T-helper 2 cell treated with Interferon-gamma antibody and Interleukin-4, amounts not matched to agents 100 ng/mL and 5 ng/mL, for 36 hours (primary cell): ENCODE measurements around the gene THTPA. TPM values are rescaled to one million over a fixed set of nuclear protein-coding genes. Genes with fewer than 3 reads are reported as not detected.
"Not testable (repeated sequence)": the region's sequence is repeated elsewhere in the genome, so short reads cannot be mapped to it uniquely, and the experiment has no call there.

ENCODE experiments used
- intact Hi-C: fragments of 100-400 bp; cut with micrococcal nuclease; formaldehyde crosslinking; loops from one replicate; pipeline ENCODE4 v1.15.1; 2023
- total RNA-seq: library from RNA; stranded (reverse); gene quantifications from 2 replicates; pipeline ENCODE4 v1.2.3, GENCODE V29; 2022

Gene THTPA
- total RNA-seq, 1 donor from 2014 or later, result 19.9 TPM

DNA sequence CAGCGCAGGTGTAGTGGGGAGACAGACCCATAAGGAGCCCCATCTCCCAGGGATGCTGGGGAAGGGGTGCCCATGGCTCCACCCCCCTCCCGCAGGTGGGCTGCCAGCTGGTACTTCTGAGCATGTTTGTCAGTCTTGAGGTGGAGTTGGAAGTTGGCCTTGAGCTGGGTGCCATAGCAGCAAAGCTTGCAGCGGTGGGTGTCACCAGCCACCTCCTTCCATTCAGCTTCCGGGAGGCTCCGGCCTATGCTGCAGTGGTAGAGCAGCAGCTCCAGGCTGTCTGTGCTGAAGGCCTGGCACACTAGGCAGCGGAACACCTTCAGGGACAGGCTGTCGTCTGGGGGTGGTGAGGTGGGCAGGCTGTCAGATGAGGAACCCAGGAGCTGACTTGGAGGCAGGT lies 23.4 kb upstream of the THTPA start:
- intact Hi-C loops, result no loop called here

DNA sequence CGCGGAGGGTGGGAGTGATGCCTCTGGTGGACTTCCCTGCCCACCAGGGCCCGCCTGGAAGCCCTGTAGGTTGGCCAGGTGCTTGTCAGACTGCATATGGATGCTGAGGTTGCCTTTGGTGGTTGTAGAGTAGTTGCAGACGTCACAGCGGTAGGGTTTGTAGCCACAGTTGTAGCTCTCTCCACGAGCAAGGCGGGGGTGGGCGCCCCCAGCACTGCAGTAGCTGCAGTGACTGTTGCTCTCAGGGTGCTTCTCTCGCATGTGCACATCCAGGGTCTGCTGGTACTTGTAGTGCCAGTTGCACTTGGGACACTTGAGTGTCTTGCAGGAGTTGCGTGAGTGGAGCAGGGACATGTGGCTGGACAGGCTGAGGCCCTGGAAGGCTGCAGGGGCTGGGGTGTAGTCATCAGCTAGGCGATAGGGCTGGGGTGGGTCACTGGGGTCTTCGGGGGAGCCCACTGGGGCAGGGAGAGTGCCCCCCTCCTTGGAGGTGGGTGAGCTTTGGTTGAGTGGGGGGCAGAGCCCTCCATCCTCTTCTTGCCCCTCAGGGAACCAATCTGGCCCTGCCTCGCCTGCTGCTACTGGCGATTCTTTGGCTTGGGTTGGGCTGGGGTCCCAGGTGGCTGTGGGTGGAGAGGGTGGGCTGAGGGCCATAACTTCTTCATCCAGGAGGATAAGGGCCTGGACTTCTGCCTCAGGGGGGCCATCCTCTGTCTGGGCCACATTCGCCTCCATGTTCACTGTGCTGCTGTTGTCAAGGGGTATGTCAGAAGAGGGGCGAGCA lies 22.2 kb upstream of the THTPA start:
- intact Hi-C loops, result no loop called here

DNA sequence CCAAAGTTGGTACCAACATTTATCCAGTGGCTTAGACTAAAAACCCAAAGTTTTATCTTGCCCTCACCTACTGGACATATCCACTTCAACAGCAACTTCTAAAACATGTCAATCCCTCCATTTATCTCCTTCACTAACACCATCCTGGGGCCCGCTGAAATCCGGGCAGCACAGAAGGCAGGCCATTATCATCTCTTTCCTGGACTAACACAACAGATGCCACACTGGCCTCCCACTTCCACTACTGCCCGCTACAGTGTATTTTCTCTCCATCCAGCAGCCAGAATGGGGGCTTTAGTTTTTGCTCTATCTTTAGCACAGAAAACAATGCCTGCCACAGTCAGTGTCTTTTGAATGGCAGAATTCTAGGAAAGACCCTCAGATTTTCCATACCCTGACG lies 20.1 kb upstream of the THTPA start:
- intact Hi-C loops, result no loop called here

DNA sequence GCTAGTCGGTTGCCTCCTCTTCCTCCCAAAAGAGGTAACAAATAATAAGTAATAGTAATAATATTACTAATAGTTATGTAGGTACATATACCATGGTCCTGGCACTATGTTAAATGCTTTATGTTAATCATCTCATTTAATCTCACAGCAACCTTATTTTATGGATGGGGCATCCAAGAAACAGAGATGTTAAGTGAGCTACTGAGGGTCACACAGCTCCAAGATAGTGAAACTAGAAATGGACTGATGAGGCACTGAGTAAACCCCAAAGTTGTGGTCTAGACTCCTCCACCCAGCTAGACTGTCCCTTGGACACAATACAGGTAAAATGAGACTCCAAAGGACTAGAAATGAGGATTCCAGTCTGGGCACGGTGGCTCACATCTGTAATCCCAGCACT lies 19.6 kb upstream of the THTPA start:
- intact Hi-C loops, result no loop called here

DNA sequence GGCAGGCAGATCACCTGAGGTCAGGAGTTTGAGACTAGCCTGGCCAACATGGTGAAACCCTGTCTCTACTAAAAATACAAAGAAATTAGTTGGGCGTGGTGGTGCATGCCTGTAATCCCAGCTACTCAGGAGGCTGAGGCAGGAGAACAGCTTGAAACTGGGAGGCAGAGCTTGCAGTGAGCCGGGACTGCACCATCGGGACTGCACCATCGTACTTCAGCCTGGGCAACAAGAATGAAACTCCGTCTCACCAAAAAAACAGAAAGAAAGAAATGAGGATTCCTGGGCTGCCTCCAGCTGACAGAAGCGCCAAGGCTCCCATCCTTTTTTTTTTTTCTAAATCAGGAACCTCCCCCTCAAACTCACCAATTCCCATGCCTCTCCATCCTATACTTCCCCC lies 19.2 kb upstream of the THTPA start:
- intact Hi-C loops, result not testable (repeated sequence)

DNA sequence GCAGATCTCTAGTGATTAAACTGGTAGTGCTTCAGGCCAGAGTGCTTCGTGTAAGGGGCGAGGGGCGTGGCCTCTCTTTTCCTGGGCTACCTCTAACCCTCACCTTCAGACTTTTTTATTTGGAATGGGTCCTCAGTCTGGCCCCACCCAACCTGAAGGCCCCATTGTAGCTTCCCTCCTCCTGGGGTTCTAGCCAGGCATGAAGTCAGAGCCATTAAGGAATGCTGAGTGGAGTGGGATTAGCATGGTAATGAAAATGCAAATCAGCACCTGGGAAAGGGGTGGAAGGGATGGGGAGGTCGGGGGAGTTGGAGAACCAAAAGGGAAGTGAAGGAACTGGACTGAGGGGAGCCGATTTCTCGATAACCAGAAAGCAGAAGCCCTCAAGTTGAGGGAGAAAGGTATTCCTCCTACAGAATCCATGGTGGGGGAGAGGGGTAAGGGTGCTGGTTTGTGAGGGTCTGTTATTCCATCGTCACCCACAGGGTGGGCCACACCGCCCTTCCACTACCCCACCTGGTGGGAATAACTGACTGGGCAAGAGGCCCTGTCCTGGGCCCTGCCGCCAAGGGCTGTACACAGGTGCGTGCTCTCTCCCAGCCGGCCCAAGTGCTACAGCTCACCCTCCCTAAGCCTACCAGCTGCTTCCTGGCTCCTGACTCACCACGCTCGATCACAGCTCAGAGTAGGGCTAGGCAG lies 18.6 kb upstream of the THTPA start:
- intact Hi-C loops, result no loop called here

DNA sequence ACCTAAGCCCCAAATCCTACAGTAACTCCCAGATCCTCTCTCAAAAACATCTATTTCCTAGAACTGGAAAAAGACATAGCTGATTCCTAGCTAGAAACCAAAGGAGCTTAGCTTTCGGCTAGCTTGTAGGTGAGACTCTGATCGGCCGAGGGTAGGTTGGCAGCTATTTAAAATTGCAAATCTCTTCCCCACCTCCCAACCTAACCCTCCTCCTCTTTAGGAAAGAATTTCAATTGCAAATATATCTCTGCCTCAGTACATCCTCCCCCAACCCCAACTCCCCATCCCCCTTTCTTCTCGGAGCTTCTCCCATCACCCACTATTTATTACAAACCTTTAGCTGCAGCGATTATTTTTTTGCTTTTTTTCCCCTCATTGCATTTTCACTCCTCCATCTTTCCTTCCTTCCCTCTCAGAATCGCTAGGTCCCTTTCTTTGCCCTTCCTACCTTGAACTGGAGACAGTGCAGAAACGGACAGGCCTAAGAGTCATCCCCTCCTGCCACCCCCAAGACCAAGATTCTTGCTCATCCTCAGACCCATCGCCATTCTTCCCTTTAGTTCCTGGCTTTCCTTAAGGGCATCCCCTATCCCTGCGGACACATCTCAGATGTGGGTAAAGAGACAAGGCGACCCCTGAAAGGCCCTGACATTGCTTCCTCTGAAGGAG lies 17.9 kb upstream of the THTPA start:
- intact Hi-C loops, result no loop called here

DNA sequence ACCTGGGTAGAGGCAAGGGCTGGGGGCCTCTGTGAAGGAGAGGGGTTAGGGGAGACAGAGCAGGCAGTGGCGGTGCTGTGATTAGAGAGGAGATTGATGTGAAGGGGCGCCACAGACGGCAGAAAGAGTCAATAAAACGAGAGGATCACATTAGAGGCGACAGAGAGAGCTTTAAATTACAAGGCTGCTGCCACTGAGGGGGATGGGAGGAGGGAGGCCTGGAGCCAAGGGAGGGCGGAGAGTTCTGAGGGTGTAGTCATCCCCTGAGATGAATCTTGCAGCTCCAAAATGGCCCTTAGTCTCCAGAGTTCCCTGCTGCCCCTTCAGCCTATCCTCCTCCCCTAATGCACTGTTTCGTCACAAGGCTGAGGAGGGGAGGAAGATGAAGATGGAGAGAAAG lies 17.3 kb upstream of the THTPA start:
- intact Hi-C loops, result loop anchor here (1.0 kb wide), 1 partner anchor 60 kb away; no protein-coding TSS in a partner anchor

DNA sequence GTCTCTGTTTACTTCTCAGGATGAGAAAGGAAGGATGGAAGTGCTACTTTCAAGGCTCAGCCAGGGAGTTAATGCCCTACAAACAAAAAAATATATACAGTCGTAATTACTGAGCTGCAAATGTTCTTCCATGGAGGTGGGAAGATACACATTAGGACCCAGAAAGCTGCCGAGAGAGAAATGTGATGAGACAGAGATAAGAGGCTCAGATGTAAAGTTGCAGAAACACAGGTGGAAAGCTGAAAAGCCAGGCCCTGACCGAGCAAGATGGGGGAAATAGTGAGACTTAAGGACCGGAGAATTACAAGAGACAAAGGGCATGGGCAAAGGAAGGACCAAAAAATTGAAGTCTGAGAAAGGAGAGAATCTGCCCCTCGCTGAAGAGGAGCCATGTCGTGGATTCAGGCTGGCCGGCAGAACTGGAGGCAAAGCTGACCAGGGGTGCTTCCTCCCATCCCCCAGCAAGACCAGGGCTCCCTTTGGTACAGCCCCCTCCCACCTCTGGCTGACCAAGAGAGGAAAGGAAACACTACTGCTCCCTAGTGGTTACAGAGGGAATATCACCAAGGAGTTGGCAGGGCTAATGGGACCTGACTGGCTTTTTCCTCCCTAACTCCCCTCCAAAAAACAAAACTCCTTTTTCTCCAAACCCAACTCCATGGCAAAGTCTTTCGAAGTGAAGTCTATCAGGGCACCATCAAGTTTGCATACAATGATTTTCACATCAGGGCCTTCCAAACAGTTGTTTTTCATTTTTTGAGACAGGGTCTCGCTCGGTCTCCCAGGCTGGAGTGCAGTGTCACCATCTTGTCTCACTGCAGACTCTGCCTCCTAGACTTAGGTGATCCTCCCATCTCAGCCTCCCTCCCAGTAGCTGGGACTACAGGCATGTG lies 16.6 kb upstream of the THTPA start:
- intact Hi-C loops, result loop anchor here (1.0 kb wide), 1 partner anchor 61 kb away; no protein-coding TSS in a partner anchor

DNA sequence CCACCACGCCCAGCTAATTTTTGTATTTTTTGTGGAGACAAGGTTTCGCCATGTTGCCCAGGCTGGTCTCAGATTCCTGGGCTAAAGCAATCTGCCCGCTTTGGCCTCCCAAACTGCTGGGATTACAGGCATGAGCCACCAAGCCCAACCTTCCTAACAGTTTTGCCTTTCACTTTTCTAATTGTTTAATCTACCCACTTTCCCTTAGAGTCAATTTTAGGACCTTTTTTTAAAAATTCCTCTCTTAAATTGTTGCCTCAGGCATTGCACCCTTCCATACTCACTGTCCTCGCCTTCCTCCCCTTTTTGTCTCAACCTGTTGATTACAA lies 16.0 kb upstream of the THTPA start:
- intact Hi-C loops, result no loop called here

DNA sequence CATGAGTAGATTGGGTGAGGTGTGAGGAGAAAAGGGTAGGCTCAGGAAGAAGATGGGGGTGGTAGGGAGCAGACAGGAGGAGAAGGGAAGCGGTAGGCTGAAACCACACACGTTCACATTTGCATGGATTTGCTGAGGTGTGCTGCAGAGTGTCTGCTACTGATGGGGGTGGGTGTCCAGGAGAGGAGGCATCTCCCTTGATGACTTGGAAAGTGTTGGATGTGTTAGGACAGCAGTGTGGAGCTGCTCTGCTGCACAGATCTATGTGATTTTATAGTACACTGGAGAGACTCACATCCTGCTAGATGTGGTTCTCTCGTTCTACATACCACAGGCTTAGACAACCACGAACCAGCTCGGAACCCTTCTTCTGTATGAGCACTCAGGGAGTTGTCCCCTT lies 13.8 kb upstream of the THTPA start:
- intact Hi-C loops, result no loop called here

DNA sequence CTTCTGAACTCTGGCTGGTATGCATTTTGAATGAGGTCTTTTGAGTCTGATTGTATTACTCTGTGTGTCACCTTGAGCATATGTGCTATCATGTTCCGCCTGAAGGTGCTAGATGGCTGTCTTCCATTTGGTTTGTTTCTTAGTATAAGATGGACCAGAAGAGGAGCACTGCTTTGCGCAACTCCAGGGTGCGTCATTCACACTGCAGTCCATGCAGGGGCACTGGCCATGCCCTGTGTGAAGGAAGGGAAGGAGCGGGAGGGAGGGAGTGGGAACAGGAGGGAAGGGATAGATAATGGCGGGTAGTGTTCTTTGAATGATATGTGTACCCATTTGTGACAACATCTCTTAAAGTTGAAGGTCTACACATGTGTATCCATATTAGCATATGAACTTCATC lies 12.7 kb upstream of the THTPA start:
- intact Hi-C loops, result no loop called here

DNA sequence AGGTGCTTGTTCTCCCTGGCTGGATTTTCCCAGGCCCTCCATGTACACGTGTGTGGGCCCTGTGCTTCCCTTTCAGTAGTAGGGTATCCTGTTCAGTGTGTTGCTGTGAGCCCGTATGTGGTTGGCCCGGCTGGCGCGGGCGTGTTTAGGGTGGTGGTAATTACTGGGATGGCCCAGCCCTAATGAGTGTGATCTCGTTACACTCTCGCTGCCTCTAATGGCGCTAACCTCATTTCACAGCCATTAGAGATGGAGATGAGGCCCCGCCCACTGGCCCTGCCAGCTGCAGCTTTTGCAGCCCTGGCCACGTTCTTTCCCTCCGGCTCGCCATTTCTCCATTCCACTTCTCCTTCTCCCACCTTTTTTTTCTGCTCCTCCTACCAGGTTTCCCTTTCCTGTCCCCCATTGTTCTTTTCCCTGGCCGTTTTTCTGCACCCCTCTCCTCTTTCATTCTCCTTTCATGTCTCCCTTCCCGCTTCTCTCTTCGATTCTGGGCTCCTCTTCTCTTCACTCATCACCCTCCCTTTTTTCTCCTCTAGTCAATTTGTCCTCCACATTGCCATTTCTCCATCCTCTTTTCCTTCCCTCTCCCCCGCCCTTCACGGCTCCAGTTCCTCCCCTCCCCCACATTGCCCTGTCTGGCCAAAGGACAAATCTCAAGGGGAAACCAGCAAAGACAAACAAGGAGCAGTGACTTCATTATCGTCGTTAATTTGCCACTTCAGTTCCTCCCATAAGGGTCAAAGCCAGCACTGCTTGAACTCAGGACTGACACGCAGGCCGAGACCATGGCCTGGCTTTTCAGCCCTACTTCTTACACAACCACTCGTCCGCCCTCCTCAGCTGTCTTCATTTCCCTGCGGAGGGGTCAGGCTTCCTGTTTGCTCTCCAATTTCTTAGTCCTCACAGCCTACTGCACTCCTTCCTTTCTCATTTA lies 11.3 kb upstream of the THTPA start:
- intact Hi-C loops, result no loop called here

DNA sequence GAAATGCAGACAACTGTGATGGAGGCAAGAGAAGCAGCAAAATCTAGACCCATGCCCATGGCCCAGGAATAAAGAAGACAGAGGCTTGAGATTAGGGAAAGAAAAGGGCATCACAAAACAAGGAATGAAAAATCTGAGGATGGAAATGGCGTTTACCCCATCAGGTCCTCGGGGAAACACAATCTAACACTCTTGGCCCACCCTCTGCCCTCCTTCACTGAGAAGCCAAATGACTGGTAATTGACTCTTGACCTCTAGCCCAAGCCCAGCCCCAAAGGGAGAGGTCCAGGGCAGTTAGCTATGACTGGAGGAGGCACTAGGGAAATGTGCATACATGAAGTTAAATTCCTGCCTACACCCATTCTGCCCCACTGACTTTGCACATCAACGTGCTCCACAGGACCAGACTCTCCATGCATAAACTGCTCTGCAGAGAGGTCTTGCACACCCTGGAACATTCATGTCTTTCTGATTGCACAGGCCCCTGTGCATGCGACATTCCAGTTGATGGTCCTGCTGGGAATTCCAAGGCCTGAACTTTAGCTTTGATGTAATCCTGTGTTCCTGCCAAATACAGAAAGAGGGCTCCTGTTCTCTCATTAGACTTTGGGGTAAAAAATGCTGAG lies 10.2 kb upstream of the THTPA start:
- intact Hi-C loops, result no loop called here

DNA sequence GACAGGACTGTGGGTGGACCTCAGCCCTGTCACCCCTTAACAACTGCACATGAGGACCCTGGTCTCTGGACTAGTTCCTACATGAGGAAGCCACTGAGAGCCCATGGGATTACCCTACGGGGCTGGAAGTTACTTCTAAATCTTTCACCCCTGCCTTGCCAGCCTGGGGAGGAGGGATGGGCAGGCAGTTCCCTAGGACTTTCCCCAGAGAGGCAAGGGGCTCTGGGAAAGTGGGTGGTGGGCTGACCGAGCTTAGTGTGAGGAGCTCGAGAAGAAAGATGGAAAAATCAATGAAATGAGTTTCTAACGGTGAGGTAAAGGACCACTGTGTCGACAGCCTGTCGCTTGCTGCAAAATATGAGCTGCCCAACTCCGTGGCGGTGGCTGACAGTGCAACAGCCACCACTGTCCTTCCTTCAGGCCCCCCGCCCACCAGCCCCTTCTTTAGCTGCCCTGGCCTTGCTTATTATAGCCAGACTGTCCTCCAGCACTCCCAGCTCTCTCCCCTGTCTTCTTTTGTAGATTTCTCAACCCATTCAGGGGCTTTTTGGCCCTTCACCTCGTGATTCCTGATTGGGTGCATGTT lies 9.5 kb upstream of the THTPA start:
- intact Hi-C loops, result no loop called here

DNA sequence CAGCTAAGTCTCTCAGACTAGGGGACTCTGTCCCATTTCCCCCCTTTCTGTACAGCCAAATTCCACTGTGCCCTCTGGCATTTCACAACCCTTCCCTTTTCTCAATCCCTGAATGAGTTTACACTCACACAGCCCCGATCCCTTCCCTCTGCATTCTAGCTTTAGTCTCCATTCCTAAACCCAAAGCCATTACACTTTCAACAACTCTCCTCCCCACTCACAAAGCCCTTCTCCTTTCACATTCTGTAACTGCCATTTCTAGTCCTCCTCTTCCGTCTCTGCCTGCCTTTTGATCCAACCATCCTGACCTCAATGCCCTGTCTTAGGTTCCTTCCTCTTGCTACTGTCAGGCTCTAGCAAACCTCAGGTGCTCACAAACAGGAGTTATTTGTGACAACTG lies 8.1 kb upstream of the THTPA start:
- intact Hi-C loops, result no loop called here

DNA sequence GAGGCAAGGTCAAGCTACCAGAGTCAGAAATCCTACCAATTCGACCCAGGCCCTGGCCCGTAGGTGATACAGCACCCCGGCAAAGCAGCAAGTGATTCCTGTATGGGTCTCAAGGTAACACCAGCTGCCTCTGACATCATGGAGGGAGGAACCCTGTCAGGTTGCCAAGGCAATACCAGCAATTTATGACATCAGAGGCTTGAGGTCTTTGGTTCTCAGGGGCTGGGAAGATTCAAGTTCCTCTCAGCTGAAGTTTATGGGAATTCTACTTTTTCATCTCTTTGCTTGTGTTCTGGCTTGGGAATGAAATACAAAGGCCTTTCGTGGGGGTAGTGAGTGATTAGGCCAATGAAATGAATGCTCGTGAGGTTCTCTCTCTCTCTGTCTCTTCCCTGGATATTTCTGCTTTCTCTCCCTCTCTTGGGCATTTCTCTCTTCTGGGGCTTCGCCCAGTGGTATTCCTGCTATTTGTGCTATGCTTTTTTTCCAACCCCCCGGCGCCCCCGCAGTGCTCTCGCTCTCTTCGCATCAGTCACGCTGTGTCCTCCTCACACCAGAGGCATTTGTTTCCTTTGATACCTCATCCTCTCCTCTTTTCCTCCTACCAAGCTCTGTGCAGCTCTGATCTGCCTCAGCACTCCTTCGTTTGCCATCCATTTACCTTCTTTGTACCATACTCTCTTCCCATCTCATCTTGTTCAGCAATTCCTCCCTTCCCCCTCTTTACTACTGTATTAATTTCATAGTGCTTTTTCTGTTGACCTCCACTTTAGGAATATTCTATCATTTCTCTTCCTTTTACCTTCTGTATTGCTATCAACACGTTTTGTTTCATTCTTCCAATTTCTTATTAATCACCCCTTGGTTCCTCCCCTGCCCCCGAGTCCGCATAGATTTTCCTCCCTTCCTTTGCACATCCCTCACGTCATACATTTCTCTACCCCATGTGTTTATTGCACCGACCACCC lies 7.4 kb upstream of the THTPA start:
- intact Hi-C loops, result no loop called here

DNA sequence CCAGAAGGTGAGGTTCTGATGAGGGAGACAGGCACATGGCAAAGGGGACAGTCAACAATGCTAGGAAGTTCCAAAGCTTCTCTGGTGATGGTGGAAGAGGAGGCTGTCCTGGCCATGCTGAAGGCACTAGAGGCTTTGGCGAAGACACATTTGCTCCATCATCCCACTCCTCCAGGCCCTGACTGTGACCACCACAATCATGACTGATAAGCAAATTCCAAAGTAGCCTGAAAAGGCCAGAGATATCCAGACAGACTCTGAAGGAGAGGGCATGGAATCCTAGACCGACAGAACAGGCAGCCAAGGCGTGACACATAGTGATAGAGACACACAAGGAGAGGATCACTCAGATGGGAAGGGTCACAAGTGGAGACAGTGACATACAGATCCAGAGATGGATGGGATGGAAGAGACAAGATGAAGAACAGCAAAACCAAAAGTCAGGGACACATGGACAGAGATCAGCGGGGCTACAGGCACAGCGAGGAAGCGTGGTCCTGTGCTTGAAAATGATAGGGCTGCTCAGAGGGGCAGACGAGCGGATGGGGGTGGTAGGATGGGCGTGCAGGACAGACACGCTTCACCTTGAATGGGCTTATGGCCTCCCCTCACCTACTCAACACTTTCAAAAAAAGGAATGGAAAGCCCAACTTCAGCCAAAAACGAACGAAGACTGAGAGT lies 5.8 kb upstream of the THTPA start:
- intact Hi-C loops, result loop anchor here (2.0 to 10.0 kb wide), 3 partner anchors 17 to 545 kb away; partner anchors contain the start of genes ACIN1, AP1G2, C14orf119 and PCK2
